Kidney (tissue), 14 donors: ENCODE measurements around the gene SCN4A. TPM values are rescaled to one million over a fixed set of nuclear protein-coding genes. Genes with fewer than 3 reads are reported as not detected.

Experiments used
- DNase-seq, 5 donors: peaks; one replicate each; pipeline ENCODE4 v3.0.0-alpha.2; 2013 to 2020
- FAIRE-seq: peaks from 2 replicates; lab custom pipeline; 2012; peaks lifted over from hg19 to GRCh38; lab: Jason Lieb, UNC
- H3K27ac ChIP-seq, 2 donors: one replicate each; pipeline ENCODE4 v1.7.0; 2013; ENCODE audit warnings: low read depth in 2 of 2, low read length in 2 of 2, inconsistent platforms in 1 of 2
- H3K27me3 ChIP-seq: one replicate; pipeline ENCODE4 v1.7.1; 2013; ENCODE audit warnings: low read length, inconsistent platforms; ENCODE audit not compliant: control insufficient read depth, insufficient read depth
- H3K36me3 ChIP-seq, 3 donors: one replicate each; pipeline versions ENCODE4 v1.7.0 to v1.7.1; 2013; ENCODE audit warnings: low read length in 3 of 3, control low read depth in 1 of 3, inconsistent platforms in 1 of 3; ENCODE audit not compliant: insufficient read depth in 3 of 3, control insufficient read depth in 2 of 3
- H3K4me1 ChIP-seq, 3 donors: one replicate each; pipeline versions ENCODE4 v1.7.0 to v1.7.1; 2013; ENCODE audit warnings: low read length in 3 of 3, inconsistent platforms in 1 of 3, low read depth in 1 of 3; ENCODE audit not compliant: control insufficient read depth in 2 of 3, insufficient read depth in 2 of 3
- H3K4me3 ChIP-seq, 3 donors: one replicate each; pipeline versions ENCODE4 v1.7.0 to v1.8.1; 2013; ENCODE audit warnings: low read length in 3 of 3, control low read depth in 1 of 3, inconsistent platforms in 1 of 3
- H3K9ac ChIP-seq, 3 donors: one replicate each; pipeline versions ENCODE4 v1.7.0 to v1.7.1; 2013; ENCODE audit warnings: low read length in 3 of 3, control low read depth in 1 of 3, inconsistent platforms in 1 of 3
- H3K9me3 ChIP-seq, 3 donors: one replicate each; pipeline versions ENCODE4 v1.7.0 to v1.7.1; 2013; ENCODE audit warnings: low read length in 3 of 3, control low read depth in 1 of 3, inconsistent platforms in 1 of 3; ENCODE audit not compliant: control insufficient read depth in 2 of 3, insufficient read depth in 1 of 3
- CTCF ChIP-seq: IDR thresholded peaks from 3 replicates; pipeline ENCODE4 v1.5.1; 2012; ENCODE audit warnings: mild to moderate bottlenecking, moderate library complexity, borderline replicate concordance; ENCODE audit not compliant: insufficient read depth; ENCODE audit errors: extremely low read depth
- intact Hi-C: fragments of 100-400 bp; cut with DNase I; formaldehyde crosslinking; loops from one replicate; pipeline ENCODE4 v1.11.1; 2022
- polyA plus RNA-seq: library from polyadenylated mRNA; stranded (reverse); fragments of 350-450 nt; fragmentation: Illumina TruSeq; extraction: RNeasy Lipid Tissue Mini Kit (QIAGEN cat#74804); gene quantifications from one replicate; pipeline ENCODE4 v1.2.3, GENCODE V29; 2014; ENCODE audit warnings: low read depth, low replicate concordance; ENCODE audit not compliant: insufficient read depth
- total RNA-seq: library from RNA; stranded (reverse); fragmentation: NEBNext Ultra II Directional; extraction: Animal tissue kit (Norgen Biotek cat#: 25700); gene quantifications from one replicate; pipeline ENCODE4 v1.2.1, GENCODE V29; 2021
- donor health status: control.
- donor health status: control.
- donor health status: control.
- donor health status: control.
- donor health status: control.
- donor health status: DM: yes; HTN: yes; CAD: no.
- donor health status: Normal renal cell carcinoma (clear cell type).

Gene SCN4A
- total and polyA plus RNA-seq, 2 donors from 2014 or later, result 0.19 to 3.4 TPM

- H3K27ac ChIP-seq, result no peak overlapping the region
- intact Hi-C loops, result no loop called here
- H3K4me1 ChIP-seq, result no peaks in the 10 kb centered on the region
- H3K9ac ChIP-seq, result no peak overlapping the region
- H3K36me3 ChIP-seq, result no peaks in the 10 kb centered on the region
- no peak overlapping the region for H3K4me3 ChIP-seq
- no peak for TF ChIP-seq CTCF
- DNase-seq (no peak), FAIRE-seq (no peak)
- no peaks in the 10 kb centered on the region for H3K9me3 ChIP-seq
- H3K27me3 ChIP-seq, result no peaks in the 10 kb centered on the region
Observed at GRCh38 chr17:63954402-63955063, 18.2 kb downstream of the SCN4A start.

DNA sequence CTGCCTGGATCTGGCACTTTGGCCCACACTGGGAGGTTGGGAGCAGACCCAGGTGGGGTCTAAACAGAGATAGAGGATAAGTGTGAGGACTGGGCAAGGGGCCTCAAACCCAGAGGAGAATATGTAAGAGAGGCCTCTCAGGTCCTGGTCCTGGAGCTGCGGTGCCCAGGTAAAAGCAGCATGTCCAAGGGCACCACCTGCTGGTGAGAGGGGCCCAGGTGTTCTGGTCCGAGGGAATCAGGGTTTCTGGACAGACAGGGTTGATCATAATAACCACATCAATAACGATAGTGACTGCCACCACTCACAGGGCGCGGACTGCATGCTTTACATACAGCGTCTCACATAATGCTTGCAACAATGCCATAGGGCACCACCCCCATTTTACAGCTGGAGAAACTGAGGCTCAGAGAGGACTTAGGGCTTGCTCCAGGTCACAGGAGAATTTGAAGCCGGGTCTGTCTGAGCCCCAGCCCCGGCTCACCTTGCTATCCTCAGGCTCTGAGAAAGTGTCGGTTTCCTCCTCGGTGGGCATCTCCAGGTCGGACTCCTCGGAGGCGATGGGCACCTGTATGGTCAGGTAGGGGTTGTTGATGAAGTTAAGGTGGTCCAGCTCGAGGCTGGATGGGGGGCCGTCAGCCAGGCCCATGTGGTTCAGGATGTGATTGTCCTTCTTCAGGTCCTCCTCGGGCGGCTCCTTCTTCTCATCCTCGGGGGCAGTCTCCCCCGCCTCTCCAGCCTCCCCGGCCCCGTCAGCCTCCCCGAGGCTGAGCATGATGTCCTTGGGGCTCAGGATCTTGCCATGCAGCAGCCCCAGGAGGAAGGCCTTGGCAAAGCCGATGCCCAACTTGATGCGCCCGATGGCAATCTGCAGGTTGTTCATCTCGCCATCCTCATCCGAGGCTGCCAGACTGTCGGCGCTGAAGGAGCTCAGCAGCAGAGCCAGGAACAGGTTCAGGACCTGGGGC, 21.5 kb downstream of the SCN4A start:
- FAIRE-seq, result no peak
- H3K9ac ChIP-seq, result no peak overlapping the region
- H3K36me3 ChIP-seq, result no peaks in the 10 kb centered on the region
- H3K27me3 ChIP-seq, result no peaks in the 10 kb centered on the region
- no peaks in the 10 kb centered on the region for H3K9me3 ChIP-seq
- peaks cover 0 to 4% (median 0%) of the 10 kb centered on the region in 3 donors for H3K4me1 ChIP-seq
- intact Hi-C loops, result no loop called here
- DNase-seq, result peak in 3 of 5 donors; percentile 51 to 66 (median 64)
- peak; percentile 28 for TF ChIP-seq CTCF
- H3K27ac ChIP-seq, result no peak overlapping the region
- H3K4me3 ChIP-seq, result no peak overlapping the region

GRCh38 chr17:63949576-63950250, 23.0 kb downstream of the SCN4A start:
- TF ChIP-seq CTCF, result no peak
- Histone ChIP-seq H3K27ac (no peak overlapping the region), H3K27me3 (no peaks in the 10 kb centered on the region), H3K4me1 (peaks cover 0 to 7% (median 0%) of the 10 kb centered on the region in 3 donors), H3K9ac (no peak overlapping the region), H3K4me3 (no peak overlapping the region), H3K9me3 (no peaks in the 10 kb centered on the region), H3K36me3 (no peaks in the 10 kb centered on the region)
- FAIRE-seq (no peak), DNase-seq (no peak)
- intact Hi-C loops, result no loop called here
